IMR-90 (cell line): ENCODE data around the gene SDCCAG8. TPM values are rescaled to one million over a fixed set of nuclear protein-coding genes. Genes with fewer than 3 reads are reported as not detected.

Experiments
- ATAC-seq: fragments of 200-7000 bp; cut with Tn5 transposase; 2 replicates; pipeline ENCODE4 v1.9.1; 2020; ENCODE audit warnings: low read depth, mild to moderate bottlenecking, moderate library complexity
- BruUV-seq: library from RNA; stranded (reverse); fragments of 400-500 nt; replicated peaks from 2 replicates; lab custom pipeline; 2021; lab: Mats Ljungman, UMichigan
- CTCF ChIA-PET: fragments of 300-600 bp; formaldehyde crosslinking; extraction: SDS; loops from one replicate; lab custom pipeline; 2021; ENCODE audit warnings: antibody characterized with exemption; lab: Yijun Ruan, JAX
- POLR2A ChIA-PET: fragments of 300-600 bp; sonication (Branson Sonifier 250); formaldehyde crosslinking; loops from one replicate; lab custom pipeline; 2022; ENCODE audit warnings: antibody characterized with exemption; ENCODE audit not compliant: unreplicated experiment; lab: Charles Lee
- DNase-seq: peaks from one replicate; pipeline ENCODE4 v3.0.0; 2013
- H2AFZ ChIP-seq: replicated peaks from 2 replicates; pipeline ENCODE3; 2013; ENCODE audit warnings: low read length, mild to moderate bottlenecking; ENCODE audit not compliant: poor library complexity
- H2AK5ac ChIP-seq: 2 replicates; pipeline ENCODE4 v1.6.1; 2013; ENCODE audit warnings: low read depth, low read length, inconsistent platforms
- H2AK9ac ChIP-seq: replicated peaks from 2 replicates; pipeline ENCODE3; 2013; ENCODE audit warnings: mild to moderate bottlenecking, low read depth, low read length, moderate library complexity; ENCODE audit not compliant: poor library complexity
- H2BK120ac ChIP-seq: 2 replicates; pipeline ENCODE4 v1.6.1; 2013; ENCODE audit warnings: low read depth, low read length, inconsistent platforms
- H2BK15ac ChIP-seq: 3 replicates; pipeline ENCODE4 v1.6.1; 2013; ENCODE audit warnings: low read depth, low read length, inconsistent platforms
- H2BK20ac ChIP-seq: 2 replicates; pipeline ENCODE4 v1.6.1; 2013; ENCODE audit warnings: low read depth, mild to moderate bottlenecking, inconsistent platforms, low read length, moderate library complexity
- H2BK5ac ChIP-seq: 2 replicates; pipeline ENCODE4 v1.6.1; 2013; ENCODE audit warnings: mild to moderate bottlenecking, low read depth, low read length, inconsistent platforms; ENCODE audit not compliant: poor library complexity, severe bottlenecking
- H3K14ac ChIP-seq: replicated peaks from 2 replicates; pipeline ENCODE4 v1.6.1; 2013; ENCODE audit warnings: low read depth, low read length, inconsistent platforms
- H3K18ac ChIP-seq: 2 replicates; pipeline ENCODE4 v1.6.1; 2013; ENCODE audit warnings: low read depth, low read length, control low read depth
- H3K23ac ChIP-seq: 2 replicates; pipeline ENCODE4 v1.6.1; 2013; ENCODE audit warnings: low read depth, low read length, inconsistent platforms
- H3K27ac ChIP-seq: 2 replicates; pipeline ENCODE4 v1.5.1; 2013; ENCODE audit warnings: mild to moderate bottlenecking, control low read depth, low read length; ENCODE audit not compliant: insufficient read depth
- H3K27me3 ChIP-seq: 2 replicates; pipeline ENCODE4 v1.6.1; 2013; ENCODE audit warnings: low read length; ENCODE audit not compliant: control insufficient read depth, insufficient read depth
- H3K36me3 ChIP-seq: 2 replicates; pipeline ENCODE4 v1.6.1; 2013; ENCODE audit warnings: low read length, mixed read lengths; ENCODE audit not compliant: control insufficient read depth, insufficient read depth
- H3K4ac ChIP-seq: 2 replicates; pipeline ENCODE4 v1.6.1; 2013; ENCODE audit warnings: low read depth, low read length, inconsistent platforms
- H3K4me1 ChIP-seq: 2 replicates; pipeline ENCODE4 v1.6.1; 2013; ENCODE audit warnings: low read length, mixed read lengths; ENCODE audit not compliant: control insufficient read depth, insufficient read depth
- H3K4me2 ChIP-seq: 2 replicates; pipeline ENCODE4 v1.6.1; 2013; ENCODE audit warnings: low read depth, mild to moderate bottlenecking, control low read depth, low read length, moderate library complexity
- H3K4me3 ChIP-seq: 2 replicates; pipeline ENCODE4 v1.5.1; 2013; ENCODE audit warnings: low read depth, mild to moderate bottlenecking, control low read depth, low read length, moderate library complexity; ENCODE audit not compliant: insufficient read depth
- H3K56ac ChIP-seq: 2 replicates; pipeline ENCODE4 v1.6.1; 2013; ENCODE audit warnings: low read length, inconsistent platforms; ENCODE audit not compliant: insufficient read depth; ENCODE audit errors: extremely low read depth
- H3K79me1 ChIP-seq, 2 experiments: 2 replicates each; pipeline ENCODE4 v1.6.1; 2013; ENCODE audit warnings: low read length in 2 of 2, inconsistent platforms in 1 of 2, low read depth in 1 of 2
- H3K9ac ChIP-seq: 2 replicates; pipeline ENCODE4 v1.6.1; 2013; ENCODE audit warnings: low read depth, low read length, control low read depth
- H3K9me1 ChIP-seq: 2 replicates; pipeline ENCODE4 v1.6.1; 2013; ENCODE audit warnings: low read length, inconsistent platforms; ENCODE audit not compliant: insufficient read depth
- H3K9me3 ChIP-seq: 2 replicates; pipeline ENCODE4 v1.6.1; 2013; ENCODE audit warnings: low read length; ENCODE audit not compliant: control insufficient read depth, insufficient read depth
- H4K20me1 ChIP-seq: 2 replicates; pipeline ENCODE4 v1.6.1; 2013; ENCODE audit warnings: low read length, inconsistent platforms; ENCODE audit not compliant: insufficient read depth
- H4K5ac ChIP-seq: 2 replicates; pipeline ENCODE4 v1.6.1; 2013; ENCODE audit warnings: mild to moderate bottlenecking, low read depth, low read length, control low read depth
- H4K8ac ChIP-seq, 2 experiments: 2 replicates each; pipeline ENCODE4 v1.6.1; 2013; ENCODE audit warnings: low read depth in 2 of 2, low read length in 2 of 2, control low read depth in 1 of 2, inconsistent platforms in 1 of 2
- H4K91ac ChIP-seq: 2 replicates; pipeline ENCODE4 v1.6.1; 2013; ENCODE audit warnings: low read depth, low read length, inconsistent platforms; ENCODE audit not compliant: insufficient read depth
- BHLHE40 ChIP-seq: fragments of 150-350 bp; IDR thresholded peaks from 2 replicates; pipeline ENCODE4 v1.6.1; 2016; ENCODE audit warnings: mild to moderate bottlenecking, low read depth, low read length
- CEBPB ChIP-seq: IDR thresholded peaks from 2 replicates; pipeline ENCODE4 v1.6.1; 2012; ENCODE audit warnings: low read depth, low read length, improper control_type of control experiment
- FOS ChIP-seq: fragments of 150-350 bp; IDR thresholded peaks from 2 replicates; pipeline ENCODE4 v1.6.1; 2016; ENCODE audit warnings: low read depth, low read length
- MAFK ChIP-seq: IDR thresholded peaks from 2 replicates; pipeline ENCODE4 v1.6.1; 2012; ENCODE audit warnings: low read depth, low read length, improper control_type of control experiment
- MAZ ChIP-seq: IDR thresholded peaks from 2 replicates; pipeline ENCODE4 v1.6.1; 2012; ENCODE audit warnings: low read depth, mild to moderate bottlenecking, low read length, improper control_type of control experiment, moderate library complexity, borderline replicate concordance
- MXI1 ChIP-seq: IDR thresholded peaks from 2 replicates; pipeline ENCODE4 v1.6.1; 2012; ENCODE audit warnings: low read depth, mild to moderate bottlenecking, low read length, moderate library complexity, borderline replicate concordance
- NFE2L2 ChIP-seq: fragments of 150-350 bp; IDR thresholded peaks from 2 replicates; pipeline ENCODE4 v1.6.1; 2016; ENCODE audit warnings: low read depth, mild to moderate bottlenecking, low read length
- POLR2A ChIP-seq: IDR thresholded peaks from 2 replicates; pipeline ENCODE4 v1.6.1; 2012; ENCODE audit warnings: mild to moderate bottlenecking, low read depth, low read length
- RCOR1 ChIP-seq: IDR thresholded peaks from 2 replicates; pipeline ENCODE4 v1.6.1; 2012; ENCODE audit warnings: mild to moderate bottlenecking, low read length, improper control_type of control experiment; ENCODE audit not compliant: insufficient replicate concordance
- SMC3 ChIP-seq: fragments of 150-350 bp; IDR thresholded peaks from 2 replicates; pipeline ENCODE4 v1.6.1; 2016; ENCODE audit warnings: low read depth, mild to moderate bottlenecking, antibody characterized with exemption, low read length, moderate library complexity
- WGBS, 2 experiments: methylation state at CpG; one replicate each; pipeline versions ENCODE4 v1.1.5 to v1.1.7; 2013; ENCODE audit warnings: missing lambda C conversion rate in 2 of 2; ENCODE audit not compliant: insufficient read length in 1 of 2; ENCODE audit errors: extremely low coverage in 2 of 2; 5-methylcytosine and 5-hydroxymethylcytosine counted together
- dilution Hi-C: fragments of 300-500 bp; cut with HindIII; formaldehyde crosslinking; loops from one replicate; pipeline ENCODE4 v1.14.3; 2018; ENCODE audit warnings: low sequenced_read_pairs; ENCODE audit not compliant: unreplicated experiment
- in situ Hi-C: fragments of 300-500 bp; cut with MboI; formaldehyde crosslinking; loops from 3 replicates; pipeline ENCODE4 v1.14.3; 2019; ENCODE audit warnings: low sequenced_read_pairs, inconsistent platforms, mixed read lengths
- intact Hi-C: fragments of 100-400 bp; cut with micrococcal nuclease; formaldehyde crosslinking; loops from 2 replicates; pipeline ENCODE4 v1.10.0; 2022
- polyA plus RNA-seq, 3 experiments: library from polyadenylated mRNA; depleted of rRNA; stranded (reverse); fragments of >200 nt; gene quantifications; 2 replicates each; pipeline ENCODE4 v1.2.3, GENCODE V29; 2012; ENCODE audit warnings: low replicate concordance in 1 of 3
- total RNA-seq: library from RNA; depleted of rRNA; stranded (reverse); fragments of >200 nt; gene quantifications from 2 replicates; pipeline ENCODE4 v1.2.3, GENCODE V29; 2012
- TF ChIP-seq, protein P1 (sequence below): fragments of 150-350 bp; IDR thresholded peaks from 2 replicates; pipeline ENCODE4 v1.6.1; 2016; ENCODE audit warnings: low read depth, mild to moderate bottlenecking, low read length, moderate library complexity, borderline replicate concordance
- TF ChIP-seq, protein P2 (sequence below): conservative IDR thresholded peaks from 2 replicates; pipeline ENCODE4 v1.5.1; 2012; ENCODE audit warnings: mild to moderate bottlenecking, low read depth, low read length, improper control_type of control experiment

Gene SDCCAG8
- total and polyA plus RNA-seq, 2 of the 4 experiments (the other 2 are of a cell fraction) = 25.2 to 46.8 TPM

DNA sequence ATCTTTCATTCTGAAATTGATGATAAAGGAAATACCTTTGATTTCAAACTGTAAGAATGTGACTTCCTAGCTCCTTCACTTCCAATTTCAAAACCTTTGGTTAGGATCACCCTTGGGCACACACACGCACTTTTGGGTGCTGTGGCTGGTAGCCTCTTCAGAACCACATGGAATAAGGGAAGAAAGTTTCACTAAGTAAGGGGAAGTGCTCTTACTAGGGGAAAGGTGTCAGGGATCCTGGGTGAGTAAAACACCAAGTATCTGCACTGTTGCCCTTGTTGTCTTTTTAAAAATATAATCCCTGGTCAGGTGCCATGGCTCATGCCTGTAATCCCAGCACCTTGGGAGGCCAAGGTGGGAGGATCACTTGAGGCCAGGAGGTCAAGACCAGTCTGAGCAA is 132.4 kb downstream of the SDCCAG8 start:
- H2AK9ac ChIP-seq = no peak overlapping the region
- no peak overlapping the region for H4K91ac ChIP-seq
- no peak for TF ChIP-seq MXI1
- no peak for TF ChIP-seq NFE2L2
- no peak for TF ChIP-seq BHLHE40
- no peak for TF ChIP-seq RCOR1
- no peak for TF ChIP-seq MAZ
- no peak for TF ChIP-seq FOS
- no peak for TF ChIP-seq POLR2A
- no peak for TF ChIP-seq SMC3
- TF ChIP-seq, protein P1, sequence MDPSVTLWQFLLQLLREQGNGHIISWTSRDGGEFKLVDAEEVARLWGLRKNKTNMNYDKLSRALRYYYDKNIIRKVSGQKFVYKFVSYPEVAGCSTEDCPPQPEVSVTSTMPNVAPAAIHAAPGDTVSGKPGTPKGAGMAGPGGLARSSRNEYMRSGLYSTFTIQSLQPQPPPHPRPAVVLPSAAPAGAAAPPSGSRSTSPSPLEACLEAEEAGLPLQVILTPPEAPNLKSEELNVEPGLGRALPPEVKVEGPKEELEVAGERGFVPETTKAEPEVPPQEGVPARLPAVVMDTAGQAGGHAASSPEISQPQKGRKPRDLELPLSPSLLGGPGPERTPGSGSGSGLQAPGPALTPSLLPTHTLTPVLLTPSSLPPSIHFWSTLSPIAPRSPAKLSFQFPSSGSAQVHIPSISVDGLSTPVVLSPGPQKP = no peak
- TF ChIP-seq, protein P2, sequence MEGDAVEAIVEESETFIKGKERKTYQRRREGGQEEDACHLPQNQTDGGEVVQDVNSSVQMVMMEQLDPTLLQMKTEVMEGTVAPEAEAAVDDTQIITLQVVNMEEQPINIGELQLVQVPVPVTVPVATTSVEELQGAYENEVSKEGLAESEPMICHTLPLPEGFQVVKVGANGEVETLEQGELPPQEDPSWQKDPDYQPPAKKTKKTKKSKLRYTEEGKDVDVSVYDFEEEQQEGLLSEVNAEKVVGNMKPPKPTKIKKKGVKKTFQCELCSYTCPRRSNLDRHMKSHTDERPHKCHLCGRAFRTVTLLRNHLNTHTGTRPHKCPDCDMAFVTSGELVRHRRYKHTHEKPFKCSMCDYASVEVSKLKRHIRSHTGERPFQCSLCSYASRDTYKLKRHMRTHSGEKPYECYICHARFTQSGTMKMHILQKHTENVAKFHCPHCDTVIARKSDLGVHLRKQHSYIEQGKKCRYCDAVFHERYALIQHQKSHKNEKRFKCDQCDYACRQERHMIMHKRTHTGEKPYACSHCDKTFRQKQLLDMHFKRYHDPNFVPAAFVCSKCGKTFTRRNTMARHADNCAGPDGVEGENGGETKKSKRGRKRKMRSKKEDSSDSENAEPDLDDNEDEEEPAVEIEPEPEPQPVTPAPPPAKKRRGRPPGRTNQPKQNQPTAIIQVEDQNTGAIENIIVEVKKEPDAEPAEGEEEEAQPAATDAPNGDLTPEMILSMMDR = no peak
- TF ChIP-seq MAFK = no peak
- no peak for TF ChIP-seq CEBPB
- intact Hi-C loops = no loop called here
- no peak overlapping the region for H3K18ac ChIP-seq
- H3K79me1 ChIP-seq = no peaks in the 10 kb centered on the region; a peak in 1 of 4 replicates
- no peak overlapping the region for H4K5ac ChIP-seq
- no peak overlapping the region for H2BK120ac ChIP-seq
- H3K9ac ChIP-seq = no peak overlapping the region
- H3K4me1 ChIP-seq = no peaks in the 10 kb centered on the region
- no CpG with 5 or more reads among the region's 1 CpG for WGBS, 2 experiments
- H3K23ac ChIP-seq = no peak overlapping the region
- H2BK5ac ChIP-seq = no peak overlapping the region
- no TSS peak for BruUV-seq
- H3K4ac ChIP-seq = no peak overlapping the region
- H2AK5ac ChIP-seq = no peak overlapping the region
- in situ Hi-C loops = no loop called here
- H3K4me3 ChIP-seq = no peak overlapping the region
- H3K9me1 ChIP-seq = no peaks in the 10 kb centered on the region; the same call in 1 of the 2 replicates
- H3K4me2 ChIP-seq = no peak overlapping the region
- dilution Hi-C loops = no loop called here
- no peaks in the 10 kb centered on the region for H3K9me3 ChIP-seq
- no peak overlapping the region for H2BK20ac ChIP-seq
- no peak overlapping the region for H3K14ac ChIP-seq
- ChIA-PET POLR2A (no interaction called here), CTCF (no interaction called here)
- no peak overlapping the region for H2AFZ ChIP-seq
- H3K56ac ChIP-seq = no peak overlapping the region
- DNase-seq (no peak), ATAC-seq (no peak)
- H3K27ac ChIP-seq = no peak overlapping the region
- H3K36me3 ChIP-seq = peaks cover 7% of the 10 kb centered on the region
- H3K27me3 ChIP-seq = no peaks in the 10 kb centered on the region
- H4K20me1 ChIP-seq = no peaks in the 10 kb centered on the region
- no peak overlapping the region for H2BK15ac ChIP-seq
- no peak overlapping the region for H4K8ac ChIP-seq
